Raji (cell line): ENCODE data around the gene ZNF512B.

ENCODE experiments used
- POLR2A ChIP-seq: IDR thresholded peaks from 2 replicates; pipeline ENCODE4 v1.6.1; 2011; ENCODE audit warnings: low read depth, low read length, control low read depth; ENCODE audit not compliant: insufficient read depth

Gene ZNF512B

GRCh38 chr20:63980806-63981728 is 11.3 kb upstream of the ZNF512B start, which contains the start of gene PRPF6:
Gene PRPF6, plus strand, starts transcription at chr20:63981132. Its CDS starts 114 bp downstream, at chr20:63981246.
- peak; percentile 84 for TF ChIP-seq POLR2A

GRCh38 chr20:63980317-63980805 is 10.6 kb upstream of the ZNF512B start:
- no peak; the same call in 1 of the 2 replicates for TF ChIP-seq POLR2A

GRCh38 chr20:63979557-63980316 is 10.0 kb upstream of the ZNF512B start, which contains the start of gene SAMD10:
Gene SAMD10, minus strand, starts transcription at chr20:63979642. Its CDS starts 175 bp downstream, at chr20:63979467.
- TF ChIP-seq POLR2A: peak; percentile 53

- no peak for TF ChIP-seq POLR2A
Observed at GRCh38 chr20:63979229-63979556, 9.5 kb upstream of the ZNF512B start.

GRCh38 chr20:63978319-63979228 is 8.8 kb upstream of the ZNF512B start:
- peak; percentile 74 for TF ChIP-seq POLR2A

GRCh38 chr20:63977739-63978276 is 8.1 kb upstream of the ZNF512B start:
- no peak for TF ChIP-seq POLR2A

GRCh38 chr20:63976980-63977738 is 7.4 kb upstream of the ZNF512B start:
- no peak for TF ChIP-seq POLR2A

- no peak for TF ChIP-seq POLR2A
Observed at GRCh38 chr20:63974402-63975200, 4.9 kb upstream of the ZNF512B start.

GRCh38 chr20:63973636-63974401 is 4.1 kb upstream of the ZNF512B start:
- no peak for TF ChIP-seq POLR2A

- TF ChIP-seq POLR2A: no peak
Observed at GRCh38 chr20:63973160-63973479, 3.4 kb upstream of the ZNF512B start.

- no peak for TF ChIP-seq POLR2A
Observed at GRCh38 chr20:63972312-63973159, 2.8 kb upstream of the ZNF512B start.
